Body of pancreas (tissue), 4 donors: ENCODE data around the gene ZNF213. TPM values are rescaled to one million over a fixed set of nuclear protein-coding genes. Genes with fewer than 3 reads are reported as not detected.

Experiments used
- ATAC-seq: fragments of 150-250 bp; one replicate; pipeline ENCODE4 v1.9.1; 2016
- DNase-seq, 4 donors: peaks; one replicate each; pipeline ENCODE4 v3.0.0-alpha.2; 2019
- H3K27ac ChIP-seq, 4 donors: fragments of 200-600 bp; sonication (generic); 1 replicate in 3 of 4; 2 replicates in 1 of 4; pipeline versions ENCODE4 v1.5.1 to v1.6.1; 2016 to 2019; ENCODE audit warnings: mild to moderate bottlenecking in 1 of 4, mixed read lengths in 1 of 4, moderate library complexity in 1 of 4
- H3K27me3 ChIP-seq, 2 donors: fragments of 200-600 bp; sonication (generic); one replicate each; pipeline ENCODE4 v1.6.0; 2016; ENCODE audit warnings: mild to moderate bottlenecking in 1 of 2
- H3K36me3 ChIP-seq, 2 donors: fragments of 200-600 bp; sonication (generic); replicated peaks in 1 of 2; 2 replicates each; pipeline ENCODE4 v1.5.1; 2016; ENCODE audit warnings: low read depth in 2 of 2; ENCODE audit not compliant: insufficient read depth in 1 of 2
- H3K4me1 ChIP-seq: fragments of 200-600 bp; sonication (generic); one replicate; pipeline ENCODE4 v1.6.0; 2016
- H3K4me3 ChIP-seq, 2 donors: fragments of 200-600 bp; sonication (generic); 1 replicate in 1 of 2; 2 replicates in 1 of 2; pipeline ENCODE4 v1.5.1; 2016 to 2019
- H3K9me3 ChIP-seq, 3 donors: fragments of 200-600 bp; sonication (generic); 1 replicate in 2 of 3; 2 replicates in 1 of 3; pipeline ENCODE4 v1.5.1; 2016
- POLR2A ChIP-seq, 3 donors: fragments of 450-650 bp; IDR thresholded peaks; one replicate each; pipeline ENCODE4 v1.6.1; 2016; ENCODE audit warnings: antibody characterized with exemption in 3 of 3, mild to moderate bottlenecking in 2 of 3
- WGBS, 2 donors: methylation state at CpG; one replicate each; pipeline ENCODE4 v1.1.5; 2017; 5-methylcytosine and 5-hydroxymethylcytosine counted together
- intact Hi-C: fragments of 100-400 bp; cut with DNase I; formaldehyde crosslinking; loops from one replicate; pipeline ENCODE4 v1.15.1; 2023
- total RNA-seq, 2 donors: library from RNA; depleted of rRNA; stranded (reverse); fragments of >200 nt; gene quantifications; one replicate each; pipeline ENCODE4 v1.1.0, GENCODE V29; 2016
- TF ChIP-seq, protein P1 (sequence below), 7 experiments: fragments of 450-650 bp in 4 of 7; fragments of 200-600 bp in 3 of 7; sonication (generic) in 3 of 7; IDR thresholded peaks; one replicate each; pipeline ENCODE4 v1.5.1; 2016 to 2019; ENCODE audit warnings: antibody characterized with exemption in 7 of 7

ZNF213 gene
- total RNA-seq, 2 donors from 2014 or later = 12.5 to 21.4 TPM

GRCh38 chr16:3091551-3091950, 43.3 kb upstream of the ZNF213 start:
- intact Hi-C loops = no loop called here
- no peak for TF ChIP-seq POLR2A (IDR thresholded peaks at IDR 0.05)
- TF ChIP-seq, protein P1, sequence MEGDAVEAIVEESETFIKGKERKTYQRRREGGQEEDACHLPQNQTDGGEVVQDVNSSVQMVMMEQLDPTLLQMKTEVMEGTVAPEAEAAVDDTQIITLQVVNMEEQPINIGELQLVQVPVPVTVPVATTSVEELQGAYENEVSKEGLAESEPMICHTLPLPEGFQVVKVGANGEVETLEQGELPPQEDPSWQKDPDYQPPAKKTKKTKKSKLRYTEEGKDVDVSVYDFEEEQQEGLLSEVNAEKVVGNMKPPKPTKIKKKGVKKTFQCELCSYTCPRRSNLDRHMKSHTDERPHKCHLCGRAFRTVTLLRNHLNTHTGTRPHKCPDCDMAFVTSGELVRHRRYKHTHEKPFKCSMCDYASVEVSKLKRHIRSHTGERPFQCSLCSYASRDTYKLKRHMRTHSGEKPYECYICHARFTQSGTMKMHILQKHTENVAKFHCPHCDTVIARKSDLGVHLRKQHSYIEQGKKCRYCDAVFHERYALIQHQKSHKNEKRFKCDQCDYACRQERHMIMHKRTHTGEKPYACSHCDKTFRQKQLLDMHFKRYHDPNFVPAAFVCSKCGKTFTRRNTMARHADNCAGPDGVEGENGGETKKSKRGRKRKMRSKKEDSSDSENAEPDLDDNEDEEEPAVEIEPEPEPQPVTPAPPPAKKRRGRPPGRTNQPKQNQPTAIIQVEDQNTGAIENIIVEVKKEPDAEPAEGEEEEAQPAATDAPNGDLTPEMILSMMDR (IDR thresholded peaks at IDR 0.05) = no peak
- Histone ChIP-seq H3K27ac (no peak overlapping the region), H3K4me1 (no peaks in the 10 kb centered on the region), H3K9me3 (no peaks in the 10 kb centered on the region), H3K36me3 (no peaks in the 10 kb centered on the region), H3K4me3 (no peak overlapping the region), H3K27me3 (no peaks in the 10 kb centered on the region)
- 80% methylated on average over 5 to 8 of the region's 8 CpGs for WGBS, 2 donors
- no peak for ATAC-seq
- no peak for DNase-seq

DNA sequence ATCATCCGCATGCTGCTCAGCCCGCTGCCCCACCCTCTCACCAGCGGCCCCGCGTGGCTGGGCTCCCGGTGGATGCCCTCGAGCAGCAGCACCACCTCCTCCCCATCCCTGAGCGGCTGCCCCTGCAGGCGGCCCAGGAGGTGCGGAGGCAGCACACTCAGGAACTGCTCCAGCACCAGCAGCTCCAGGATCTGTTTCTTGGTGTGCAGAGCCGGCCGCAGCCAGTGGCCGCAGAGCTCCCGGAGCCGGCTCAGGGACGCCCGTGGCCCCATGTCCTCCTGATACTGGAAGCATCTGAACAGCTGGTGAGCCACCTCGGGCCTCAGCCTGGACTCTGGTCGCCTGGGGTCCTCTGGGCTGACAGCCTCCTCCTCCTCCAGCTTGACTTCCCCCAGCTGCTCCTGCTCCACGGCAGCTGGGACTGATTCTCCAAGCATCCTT, 42.3 kb upstream of the ZNF213 start:
- H3K27me3 ChIP-seq = no peaks in the 10 kb centered on the region
- DNase-seq = no peak
- no peak for ATAC-seq
- no peaks in the 10 kb centered on the region for H3K36me3 ChIP-seq
- H3K4me1 ChIP-seq = no peaks in the 10 kb centered on the region
- H3K4me3 ChIP-seq = no peak overlapping the region
- TF ChIP-seq, protein P1 (IDR thresholded peaks at IDR 0.05) = no peak
- no peak for TF ChIP-seq POLR2A (IDR thresholded peaks at IDR 0.05)
- no peaks in the 10 kb centered on the region for H3K9me3 ChIP-seq
- 62 to 68% methylated on average over 5 to 19 of the region's 20 CpGs for WGBS, 2 donors
- intact Hi-C loops = no loop called here
- no peak overlapping the region for H3K27ac ChIP-seq

GRCh38 chr16:3094289-3095027, 40.4 kb upstream of the ZNF213 start:
- peak; percentile 45 to 63 (median 61) for DNase-seq

DNA sequence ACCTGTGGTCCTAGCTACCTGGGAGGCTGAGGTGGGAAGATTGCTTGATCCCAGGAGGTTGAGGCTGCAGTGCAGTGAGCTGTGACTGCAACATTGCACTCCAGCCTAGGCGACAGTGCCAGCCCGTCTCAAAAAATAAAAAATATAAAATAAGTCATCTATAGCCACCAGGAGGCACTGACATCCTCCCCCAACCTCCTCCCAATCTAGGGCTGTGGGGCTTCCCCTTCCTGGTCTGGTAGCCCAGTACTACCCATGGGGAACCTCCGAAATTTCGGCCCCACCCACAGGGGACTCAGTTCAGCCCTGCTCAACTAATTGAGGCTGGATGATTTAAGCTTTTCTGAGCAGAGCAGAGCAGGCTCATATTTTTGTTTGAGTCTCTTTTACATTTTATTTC, 39.0 kb upstream of the ZNF213 start:
- DNase-seq = peak in 2 of 4 donors; percentile 26 to 47
- no peaks in the 10 kb centered on the region for H3K27me3 ChIP-seq
- no peaks in the 10 kb centered on the region for H3K9me3 ChIP-seq
- TF ChIP-seq POLR2A (IDR thresholded peaks at IDR 0.05) = no peak
- TF ChIP-seq, protein P1 (IDR thresholded peaks at IDR 0.05) = peak in 1 of 7 experiments; percentile 27
- no peak overlapping the region for H3K27ac ChIP-seq
- ATAC-seq = no peak
- no peak overlapping the region for H3K4me3 ChIP-seq
- H3K36me3 ChIP-seq = no peaks in the 10 kb centered on the region
- 24 to 35% methylated on average over 4 of the region's 4 CpGs for WGBS, 2 donors
- peaks cover 14% of the 10 kb centered on the region for H3K4me1 ChIP-seq
- intact Hi-C loops = no loop called here

More at GRCh38 chr16:3094289-3095027, 40.4 kb upstream of the ZNF213 start:
- peaks cover 2% of the 10 kb centered on the region for H3K4me1 ChIP-seq
- intact Hi-C loops = no loop called here
- no peaks in the 10 kb centered on the region for H3K9me3 ChIP-seq
- no peak overlapping the region for H3K4me3 ChIP-seq
- 62 to 67% methylated on average over 22 of the region's 22 CpGs for WGBS, 2 donors
- ATAC-seq = peak; percentile 63
- H3K27ac ChIP-seq = no peak overlapping the region
- no peaks in the 10 kb centered on the region for H3K36me3 ChIP-seq
- TF ChIP-seq, protein P1 (IDR thresholded peaks at IDR 0.05) = peak; percentile 28 to 60 (median 50)
- TF ChIP-seq POLR2A (IDR thresholded peaks at IDR 0.05) = no peak
- H3K27me3 ChIP-seq = no peaks in the 10 kb centered on the region

DNA sequence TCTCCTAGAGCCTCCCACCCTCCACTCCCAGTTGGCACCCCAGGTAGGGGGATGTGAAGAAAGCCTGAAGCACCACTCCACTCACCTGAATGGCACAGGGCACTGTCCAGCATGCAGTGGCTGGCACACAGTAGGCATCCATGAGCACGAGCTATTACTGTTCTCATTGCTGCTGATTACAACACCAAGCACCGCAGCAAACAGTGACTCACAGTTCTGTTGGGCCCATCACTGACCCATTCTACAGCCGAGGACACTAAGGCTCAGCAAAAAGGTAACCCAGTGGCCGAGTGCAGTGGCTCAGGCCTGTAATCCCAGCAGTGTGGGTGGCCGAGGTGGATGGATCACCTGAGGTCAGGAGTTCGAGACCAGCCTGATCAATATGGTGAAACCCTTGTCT, 38.5 kb upstream of the ZNF213 start:
- no peak overlapping the region for H3K27ac ChIP-seq
- H3K9me3 ChIP-seq = no peaks in the 10 kb centered on the region
- H3K4me3 ChIP-seq = no peak overlapping the region
- TF ChIP-seq, protein P1 (IDR thresholded peaks at IDR 0.05) = no peak
- no peak for TF ChIP-seq POLR2A (IDR thresholded peaks at IDR 0.05)
- no peak for DNase-seq
- intact Hi-C loops = no loop called here
- ATAC-seq = no peak
- no peaks in the 10 kb centered on the region for H3K36me3 ChIP-seq
- 70 to 74% methylated on average over 6 of the region's 6 CpGs for WGBS, 2 donors
- no peaks in the 10 kb centered on the region for H3K27me3 ChIP-seq
- H3K4me1 ChIP-seq = peaks cover 16% of the 10 kb centered on the region
